Activated CD4-positive, alpha-beta T cell treated with anti-CD3 and anti-CD28 coated beads, Interleukin-2, Interleukin-6, amounts not matched to agents 100 ng/mL and 50 ng/mL, durations not matched to agents 16 hours and 8 hours (primary cell): ENCODE results near the gene ACTL9.
A peak's percentile ranks its signal among the peaks of the same experiment; 100 is the strongest.
"Not testable (repeated sequence)": the region's sequence is repeated elsewhere in the genome, so short reads cannot be mapped to it uniquely, and the experiment has no call there.

Experiments
- DNase-seq: peaks from one replicate; pipeline ENCODE4 v3.0.0-alpha.2; 2020

Gene ACTL9

DNA sequence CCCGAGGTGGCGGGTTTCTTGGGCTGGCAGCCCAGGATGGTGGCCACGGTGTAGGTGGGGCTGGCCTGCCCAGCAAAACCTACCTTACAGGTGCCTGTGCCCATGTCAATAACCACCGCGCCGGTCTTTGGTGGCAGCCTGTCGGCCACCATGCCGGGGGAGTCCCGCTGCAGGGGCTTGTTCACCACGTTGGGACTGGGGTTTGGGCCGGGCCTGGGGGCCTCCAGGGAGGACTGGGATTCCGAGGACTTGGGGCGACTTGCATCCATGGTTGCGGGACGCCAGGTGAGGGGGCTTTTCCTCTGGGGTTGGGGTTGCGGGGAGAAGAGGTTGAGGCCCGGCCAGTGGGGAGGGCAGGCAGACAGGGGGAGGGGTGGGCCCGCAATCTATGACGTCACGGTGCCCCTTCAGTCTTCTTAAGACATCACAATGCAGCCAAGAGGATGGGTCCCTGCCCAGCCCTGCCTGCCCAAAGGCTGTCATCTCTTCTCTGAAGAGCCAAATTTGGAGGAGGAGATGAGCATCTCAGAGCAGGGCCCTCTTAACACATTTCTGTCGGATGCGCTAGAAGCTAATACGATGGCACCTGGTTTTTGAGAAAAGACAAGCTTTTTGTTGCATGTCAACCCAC lies at the start of gene ACTL9:
Gene ACTL9, minus strand, starts transcription at position 363 of the 631 bp plus-strand sequence. Its CDS starts 94 bp downstream, at position 269.
- no peak for DNase-seq

GRCh38 chr19:8739291-8740065 lies 40.9 kb upstream of the ACTL9 start:
- not testable (repeated sequence) for DNase-seq

DNA sequence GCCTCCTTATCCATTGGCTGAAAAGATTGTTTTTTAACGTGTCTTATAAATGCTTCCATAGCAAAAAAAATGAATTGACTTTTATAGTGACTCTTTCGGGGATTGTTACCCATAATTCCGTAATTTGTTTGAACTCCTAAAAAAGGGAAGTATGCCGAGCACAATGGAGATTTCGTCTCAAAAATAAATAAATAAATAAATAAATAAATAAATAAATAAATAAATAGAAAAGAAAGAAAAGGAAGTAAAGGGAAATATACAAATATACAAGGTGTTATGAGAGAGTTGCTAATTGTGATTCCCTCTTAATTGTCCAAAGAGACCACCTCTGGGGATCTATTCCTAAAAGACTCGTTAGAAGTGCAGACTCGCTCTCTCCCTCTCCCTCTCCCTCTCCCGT lies 39.8 kb upstream of the ACTL9 start:
- DNase-seq = no peak

DNA sequence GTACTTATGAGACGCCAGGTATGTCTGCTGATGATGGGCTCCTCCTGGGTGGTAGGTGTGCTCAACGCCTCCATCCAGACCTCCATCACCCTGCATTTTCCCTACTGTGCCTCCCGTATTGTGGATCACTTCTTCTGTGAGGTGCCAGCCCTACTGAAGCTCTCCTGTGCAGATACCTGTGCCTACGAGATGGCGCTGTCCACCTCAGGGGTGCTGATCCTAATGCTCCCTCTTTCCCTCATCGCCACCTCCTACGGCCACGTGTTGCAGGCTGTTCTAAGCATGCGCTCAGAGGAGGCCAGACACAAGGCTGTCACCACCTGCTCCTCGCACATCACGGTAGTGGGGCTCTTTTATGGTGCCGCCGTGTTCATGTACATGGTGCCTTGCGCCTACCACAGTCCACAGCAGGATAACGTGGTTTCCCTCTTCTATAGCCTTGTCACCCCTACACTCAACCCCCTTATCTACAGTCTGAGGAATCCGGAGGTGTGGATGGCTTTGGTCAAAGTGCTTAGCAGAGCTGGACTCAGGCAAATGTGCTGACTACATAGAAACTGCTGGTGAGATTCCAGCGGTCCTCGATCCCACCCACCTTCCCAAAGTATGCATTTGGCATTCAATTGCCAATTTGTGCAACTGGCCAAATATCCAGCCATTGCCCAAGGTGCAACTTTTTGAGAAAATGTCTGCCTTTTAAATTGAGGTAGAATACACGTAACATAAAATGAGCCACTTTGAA lies 33.0 kb upstream of the ACTL9 start:
- no peak for DNase-seq

GRCh38 chr19:8724276-8724675 lies 25.7 kb upstream of the ACTL9 start:
- no peak for DNase-seq

GRCh38 chr19:8722032-8722431 lies 23.4 kb upstream of the ACTL9 start:
- DNase-seq = no peak

DNA sequence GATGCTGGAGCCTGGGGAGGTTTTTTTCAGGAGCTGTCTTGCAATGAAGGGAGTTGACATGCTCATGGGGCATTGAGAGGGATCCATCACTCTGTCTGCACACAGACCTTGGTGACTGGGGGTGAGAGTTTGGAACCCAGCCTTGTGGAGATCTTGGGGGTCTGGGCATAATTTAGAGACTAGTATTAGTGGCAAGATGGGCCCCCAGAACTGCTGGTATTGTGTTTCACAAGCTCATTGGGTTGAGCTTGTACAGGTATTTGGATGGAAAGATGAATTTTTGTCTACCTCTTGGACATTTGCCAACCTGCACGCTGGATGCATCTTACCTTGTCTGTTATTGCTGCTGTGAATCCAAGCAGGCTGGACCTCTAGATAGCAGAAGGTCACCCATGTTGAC lies 22.7 kb upstream of the ACTL9 start, which contains the start of gene OR2Z1:
Gene OR2Z1, plus strand, starts transcription at position 301 of the 400 bp plus-strand sequence. CDS start 9,395 bp downstream, outside the sequence.
- DNase-seq = no peak

GRCh38 chr19:8710337-8710736 lies 11.7 kb upstream of the ACTL9 start:
- not testable (repeated sequence) for DNase-seq

DNA sequence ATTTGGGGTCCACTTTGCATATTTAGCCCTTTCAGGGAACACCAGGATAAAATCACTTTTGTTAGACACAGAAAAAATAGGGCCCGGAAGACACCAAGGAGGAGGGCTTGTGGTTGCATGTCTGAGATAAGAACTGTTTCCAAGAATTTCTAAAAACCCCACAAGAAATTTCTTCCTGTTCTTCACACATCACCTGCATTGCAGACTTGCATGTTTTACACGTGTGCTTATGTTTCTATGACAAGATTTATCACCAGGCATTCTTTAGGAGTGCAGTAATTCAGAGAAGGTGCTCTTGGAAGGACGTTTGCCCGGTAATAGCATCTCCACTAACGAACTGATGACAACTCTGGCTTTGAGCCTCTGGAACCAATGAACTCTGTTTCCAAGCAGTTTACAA lies 7.1 kb upstream of the ACTL9 start:
- peak; percentile 26 for DNase-seq

GRCh38 chr19:8705304-8705703 lies 6.7 kb upstream of the ACTL9 start:
- peak; percentile 21 for DNase-seq

DNA sequence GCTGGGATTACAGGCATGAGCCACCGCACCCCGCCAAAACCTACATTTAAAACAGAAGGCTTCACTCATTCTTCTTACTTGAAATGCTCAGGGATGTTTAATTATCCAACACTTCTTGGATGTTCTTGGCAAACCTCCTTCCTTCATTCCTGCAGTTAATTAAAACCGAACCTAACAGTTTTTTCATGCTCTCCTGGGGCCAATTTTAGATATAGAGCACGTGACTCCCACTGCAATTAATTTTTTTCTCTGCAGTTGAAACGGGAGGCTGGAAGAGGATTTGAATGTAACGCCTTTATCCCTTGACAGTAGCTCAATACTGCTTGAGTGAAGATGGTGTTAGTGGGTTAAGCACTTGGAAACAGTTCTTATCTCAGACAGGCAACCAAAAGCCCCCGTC lies 4.6 kb upstream of the ACTL9 start:
- DNase-seq = no peak

GRCh38 chr19:8702350-8702749 lies 3.8 kb upstream of the ACTL9 start:
- DNase-seq = peak; percentile 73

GRCh38 chr19:8700956-8701355 lies 2.4 kb upstream of the ACTL9 start:
- DNase-seq = no peak

DNA sequence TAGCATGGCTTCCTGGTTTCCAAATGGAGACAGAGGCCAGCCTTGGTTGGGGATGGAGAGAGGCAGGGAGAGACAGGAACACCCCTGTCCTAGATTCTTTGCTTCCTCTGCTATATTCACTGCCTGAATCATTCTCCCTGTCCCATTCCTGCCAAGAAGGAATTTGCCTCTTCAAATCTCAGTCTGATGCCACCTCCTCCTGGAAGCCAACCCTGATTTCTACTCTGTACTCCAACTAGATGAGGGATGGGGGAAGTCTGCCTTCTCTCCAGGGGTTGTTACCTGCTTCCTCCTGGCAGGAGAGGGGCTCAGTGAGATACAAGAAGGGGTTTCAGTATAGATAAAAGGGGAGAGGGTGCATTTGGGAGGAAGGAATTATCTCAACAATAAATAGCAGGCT lies 1.3 kb upstream of the ACTL9 start:
- DNase-seq = no peak

- DNase-seq = no peak
Observed at GRCh38 chr19:8697671-8698432, 743 bp downstream of the ACTL9 start.

DNA sequence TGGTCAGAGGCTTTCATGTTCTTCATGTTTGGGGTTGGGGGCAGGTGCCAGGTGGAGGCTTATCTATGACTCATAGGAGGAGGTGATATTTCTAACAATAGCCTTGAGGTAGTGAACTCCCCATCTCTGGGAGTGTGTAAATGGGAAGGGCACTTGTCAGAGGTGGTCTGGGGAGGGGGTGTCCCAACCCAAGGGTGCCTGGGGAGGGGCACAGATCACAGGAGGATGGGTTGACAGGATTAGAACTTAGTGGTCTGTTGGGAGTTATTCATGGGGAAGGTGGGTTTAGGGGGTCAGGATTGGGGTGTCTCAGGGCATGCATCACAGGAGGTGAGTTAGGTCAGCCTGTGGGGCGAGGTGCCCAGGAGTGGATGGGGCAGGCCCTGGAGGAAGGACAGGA lies 1.6 kb downstream of the ACTL9 start:
- no peak for DNase-seq

DNA sequence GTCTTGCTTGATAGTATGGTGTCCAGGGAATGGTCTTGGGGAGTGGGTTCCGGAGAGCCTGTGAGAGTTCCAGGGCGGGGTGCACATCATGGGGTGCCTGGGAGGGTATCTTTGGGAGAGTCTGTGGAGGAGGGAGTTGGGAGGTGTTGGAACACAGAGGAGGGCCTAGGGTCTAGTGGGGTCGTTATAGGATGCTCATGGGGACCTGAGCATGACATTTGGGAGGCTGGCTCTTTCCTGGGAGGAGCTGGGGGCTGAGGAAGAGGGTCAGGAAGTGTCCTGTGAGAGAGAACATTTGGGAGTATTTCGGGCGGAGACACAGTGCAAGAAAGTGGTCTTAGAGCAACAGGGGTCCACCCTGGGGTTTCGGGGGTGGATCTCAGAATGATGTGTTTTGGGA lies 2.7 kb downstream of the ACTL9 start:
- no peak for DNase-seq

- DNase-seq = no peak
Observed at GRCh38 chr19:8695501-8695900, 3.1 kb downstream of the ACTL9 start.

DNA sequence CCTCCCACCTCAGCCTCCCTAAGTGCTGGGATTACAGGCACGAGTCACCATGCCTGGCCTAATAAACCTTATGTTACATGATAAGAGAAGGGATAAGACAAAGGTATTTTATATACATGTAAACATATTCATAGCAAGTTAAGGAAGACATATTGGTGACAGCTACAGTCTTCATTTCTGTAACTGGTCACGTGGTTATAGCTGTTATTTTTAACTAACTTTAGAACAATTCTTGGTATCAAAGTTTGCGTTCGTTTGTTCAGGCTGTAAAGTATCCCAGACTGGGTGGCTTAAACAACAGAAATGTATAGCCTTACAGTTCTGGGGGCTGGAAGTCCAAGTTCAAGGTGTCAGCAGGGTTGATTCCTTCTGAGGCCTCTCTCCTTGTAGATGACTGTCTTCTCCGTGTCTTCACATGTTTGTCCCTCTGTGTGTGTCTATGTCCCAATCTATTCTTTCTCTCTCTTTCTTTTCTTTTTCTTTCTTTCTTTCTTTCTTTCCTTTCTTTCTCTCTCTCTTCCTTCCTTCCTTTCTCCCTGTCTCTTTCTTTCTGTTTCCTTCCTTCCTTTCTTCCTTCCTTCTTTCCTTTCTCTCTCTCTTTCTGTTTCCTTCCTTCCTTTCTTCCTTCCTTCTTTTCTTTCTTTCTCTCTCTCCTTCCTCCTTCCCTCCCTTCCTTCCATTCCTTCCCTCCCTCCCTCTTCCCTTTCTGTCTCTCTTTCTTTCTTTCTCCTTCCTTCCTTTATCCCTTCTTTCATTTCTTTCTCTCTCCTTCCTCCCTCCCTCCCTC lies 7.6 kb downstream of the ACTL9 start:
- no peak for DNase-seq

- DNase-seq = no peak
Observed at GRCh38 chr19:8688930-8689329, 9.7 kb downstream of the ACTL9 start.

DNA sequence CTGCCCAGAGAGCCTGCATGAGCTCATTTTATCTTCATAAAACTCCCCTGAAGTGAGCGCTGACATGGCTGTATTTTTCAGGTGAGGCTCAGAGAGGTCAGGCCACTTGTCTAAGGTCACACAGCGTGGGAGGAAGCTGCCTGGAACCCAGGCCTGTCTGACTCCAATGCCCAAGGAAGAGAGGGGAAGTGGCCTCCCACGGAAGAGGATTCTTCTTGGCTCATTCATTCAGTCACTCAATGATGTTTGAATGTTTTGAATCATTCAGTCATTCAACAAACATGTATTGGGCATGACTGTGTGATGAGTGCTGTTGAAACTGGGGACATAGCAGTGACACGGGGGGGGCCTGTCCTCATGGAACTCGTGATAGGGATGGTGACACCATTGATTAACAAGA lies 12.0 kb downstream of the ACTL9 start:
- no peak for DNase-seq
